GM12878 (cell line): ENCODE measurements around the gene ZCCHC17.

ENCODE experiments used
- CTCF ChIP-seq, 3 experiments: IDR thresholded peaks in 2 of 3; conservative IDR thresholded peaks in 1 of 3; 2 replicates each; pipeline ENCODE4 v1.5.1; 2011; ENCODE audit warnings: low read depth in 3 of 3, low read length in 3 of 3, mild to moderate bottlenecking in 3 of 3, control low read depth in 2 of 3, moderate library complexity in 2 of 3, inconsistent platforms in 1 of 3, mixed read lengths in 1 of 3; ENCODE audit not compliant: control insufficient read depth in 2 of 3, insufficient read depth in 1 of 3; ENCODE audit errors: extremely low read depth in 1 of 3
- ELK1 ChIP-seq: IDR thresholded peaks from 2 replicates; pipeline ENCODE4 v1.6.1; 2012; ENCODE audit warnings: low read depth, low read length, improper control_type of control experiment
- EP300 ChIP-seq, 2 experiments: fragments of 150-350 bp in 1 of 2; IDR thresholded peaks; 2 replicates each; pipeline ENCODE4 v1.6.1; 2011 to 2012; ENCODE audit warnings: low read depth in 2 of 2, low read length in 2 of 2, borderline replicate concordance in 1 of 2, improper control_type of control experiment in 1 of 2, inconsistent platforms in 1 of 2; ENCODE audit not compliant: control insufficient read depth in 1 of 2
- ZNF217 ChIP-seq: fragments of 450-650 bp; IDR thresholded peaks from 2 replicates; pipeline ENCODE4 v1.6.1; 2017; ENCODE audit warnings: antibody characterized with exemption, mild to moderate bottlenecking
- ZNF274 ChIP-seq: IDR thresholded peaks from one replicate; pipeline ENCODE4 v1.8.0; 2011; ENCODE audit not compliant: insufficient read length, insufficient read depth

GRCh38 chr1:31295874-31296485 lies 852 bp upstream of the ZCCHC17 start:
- TF ChIP-seq ZNF217 = no peak
- no peak for TF ChIP-seq EP300 (IDR thresholded peaks at IDR 0.05; ENCODE audit: borderline replicate concordance in 1 of 2, control insufficient read depth in 1 of 2, low read depth in 2 of 2, low read length in 2 of 2)
- TF ChIP-seq CTCF (IDR thresholded peaks at IDR 0.05 in 2 of 3, conservative IDR thresholded peaks at IDR 0.05 in 1 of 3; ENCODE audit: control insufficient read depth in 2 of 3, extremely low read depth in 1 of 3, insufficient read depth in 1 of 3, low read depth in 3 of 3, low read length in 3 of 3) = no peak
- TF ChIP-seq ZNF274 = no peak
- TF ChIP-seq ELK1 = no peak
